H1 (cell line): Measurements from ENCODE around the gene ZSCAN21. TPM values are rescaled to one million over a fixed set of nuclear protein-coding genes. Genes with fewer than 3 reads are reported as not detected.

ENCODE experiments used
- ATF2 ChIP-seq: IDR thresholded peaks from 2 replicates; pipeline ENCODE4 v1.6.1; 2012; ENCODE audit warnings: low read length, inconsistent platforms
- CEBPB ChIP-seq: IDR thresholded peaks from 2 replicates; pipeline ENCODE4 v1.6.1; 2012; ENCODE audit warnings: low read depth, low read length
- GTF2F1 ChIP-seq: IDR thresholded peaks from 2 replicates; pipeline ENCODE4 v1.6.1; 2012; ENCODE audit warnings: low read depth, low read length, improper control_type of control experiment, borderline replicate concordance
- KDM4A ChIP-seq: IDR thresholded peaks from one replicate; pipeline ENCODE4 v1.7.1; 2012; ENCODE audit warnings: low read depth, mild to moderate bottlenecking, moderate library complexity, low read length, inconsistent platforms; ENCODE audit not compliant: severe bottlenecking
- NANOG ChIP-seq: IDR thresholded peaks from 2 replicates; pipeline ENCODE4 v1.6.1; 2011; ENCODE audit warnings: low read length, low read depth, mild to moderate bottlenecking, inconsistent platforms; ENCODE audit not compliant: insufficient read depth, poor library complexity, severe bottlenecking
- PHF8 ChIP-seq: fragments of 200-600 bp; sonication (generic); conservative IDR thresholded peaks from 2 replicates; pipeline ENCODE4 v1.7.1; 2012; ENCODE audit warnings: low read depth, mild to moderate bottlenecking, inconsistent platforms, low read length, moderate library complexity
- polyA plus RNA-seq, 7 experiments: library from polyadenylated mRNA; depleted of rRNA in 3 of 7; stranded (reverse) in 5 of 7; unstranded in 2 of 7; fragments of >200 nt in 5 of 7; fragments of 200-250 nt in 2 of 7; gene quantifications; 1 replicate in 5 of 7; 2 replicates in 1 of 7; 4 replicates in 1 of 7; pipeline versions ENCODE4 v1.2.1 to v1.2.3, GENCODE V29; 2011 to 2013; ENCODE audit warnings: missing spikeins in 2 of 7, mixed read lengths in 2 of 7
- total RNA-seq: library from RNA; stranded (reverse); fragmentation: NEBNext Ultra II Directional; extraction: Animal tissue kit (Norgen Biotek cat#: 25700); gene quantifications from 2 replicates; pipeline ENCODE4 v1.2.1, GENCODE V29; 2021

Gene ZSCAN21
- total and polyA plus RNA-seq, 2 of the 8 experiments (the other 6 are each of a cell fraction or from before 2014, with no cell fraction given), result 15.4 to 26.1 TPM

- TF ChIP-seq ATF2 (no peak), GTF2F1 (no peak; the same call in 1 of the 2 replicates), KDM4A (no peak), NANOG (no peak), CEBPB (no peak), PHF8 (no peak; the same call in 1 of the 2 replicates)
- TF ChIP-seq, all 59 proteins: peak for 21
Measured at GRCh38 chr7:100100420-100101015, 50.9 kb downstream of the ZSCAN21 start (continued).
